ENCODE measurements around the gene ISM1.

DNA sequence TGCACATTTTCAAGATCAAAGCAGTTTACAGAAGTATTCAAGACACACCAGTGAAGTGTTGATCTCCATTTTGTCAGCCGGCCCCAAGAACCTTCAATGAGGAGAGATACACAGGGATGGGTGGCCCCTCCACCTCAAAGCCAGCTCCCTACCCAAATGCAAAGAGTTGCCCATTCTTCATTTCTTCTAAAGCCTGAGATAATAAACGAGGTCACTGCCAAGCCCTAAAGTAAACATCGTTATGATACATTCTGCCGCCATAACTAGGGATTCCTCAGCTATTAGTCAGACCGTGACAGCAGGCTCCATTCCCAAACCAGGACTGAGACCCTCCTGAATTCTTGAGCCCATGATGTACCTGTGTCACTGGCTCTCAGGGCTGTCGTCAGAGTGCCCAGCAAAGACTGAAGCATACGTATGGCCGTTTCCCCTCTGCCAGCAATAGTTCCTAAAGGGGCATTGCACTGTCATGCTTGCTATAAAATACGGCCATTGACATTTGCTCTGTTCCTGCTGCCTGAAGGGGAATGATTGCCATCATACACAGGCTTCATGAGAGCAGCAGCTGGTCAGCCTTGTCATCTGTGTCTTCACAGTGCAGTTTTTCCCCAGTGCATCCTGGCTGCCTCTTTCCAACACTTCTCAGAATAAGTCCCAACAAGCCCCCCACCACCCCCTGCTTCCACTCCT lies 41.7 kb downstream of the ISM1 start:
- no peak for TF ChIP-seq CTCF (IDR thresholded peaks at IDR 0.05)
- no peak for TF ChIP-seq POLR2AphosphoS5 (IDR thresholded peaks at IDR 0.05)
- TF ChIP-seq POLR2A (IDR thresholded peaks at IDR 0.05) = no peak
